K562 (cell line): ENCODE measurements around the gene MTMR12. TPM values are rescaled to one million over a fixed set of nuclear protein-coding genes. Genes with fewer than 3 reads are reported as not detected.

Experiments used
- DACH1 ChIP-seq: fragments of 450-650 bp; IDR thresholded peaks from 2 replicates; pipeline ENCODE4 v1.6.1; 2018; ENCODE audit not compliant: partially characterized antibody
- HDAC6 ChIP-seq: IDR thresholded peaks from 2 replicates; pipeline ENCODE4 v1.6.1; 2012; ENCODE audit warnings: low read depth, mild to moderate bottlenecking, control low read depth, inconsistent platforms, low read length, moderate library complexity
- TAF1 ChIP-seq: IDR thresholded peaks from 2 replicates; pipeline ENCODE4 v1.6.1; 2011; ENCODE audit warnings: mild to moderate bottlenecking, low read length, moderate library complexity; ENCODE audit not compliant: insufficient read depth, control insufficient read depth, severe bottlenecking; ENCODE audit errors: extremely low read depth
- TEAD2 ChIP-seq: fragments of 450-650 bp; IDR thresholded peaks from 2 replicates; pipeline ENCODE4 v1.6.1; 2016; ENCODE audit warnings: missing genetic modification characterization, control low read depth, missing compliant biosample characterization
- polyA plus RNA-seq, 8 experiments: library from polyadenylated mRNA; depleted of rRNA in 4 of 8; stranded (reverse) in 5 of 8; unstranded in 3 of 8; fragments of >200 nt; fragmentation: Nextera tagmentation in 2 of 8; fragmentation: Illumina TruSeq in 1 of 8; extraction: Ambion mirVana in 2 of 8; extraction: Trizol in 1 of 8; gene quantifications; 2 replicates each; pipeline versions ENCODE4 v1.2.1 to v1.2.3, GENCODE V29; 2011 to 2014; ENCODE audit warnings: inconsistent platforms in 1 of 8, missing spikeins in 1 of 8
- total RNA-seq, 7 experiments: library from RNA; depleted of rRNA in 6 of 7; stranded (reverse); fragments of >200 nt in 6 of 7; fragmentation: Illumina TruSeq in 2 of 7; extraction: Trizol in 2 of 7; gene quantifications; 2 replicates each; pipeline versions ENCODE4 v1.2.1 to v1.2.3, GENCODE V29; 2011 to 2021; ENCODE audit warnings: low replicate concordance in 1 of 7
- TF ChIP-seq, protein P1 (sequence below): sonication (generic); formaldehyde crosslinking; IDR thresholded peaks from 2 replicates; pipeline ENCODE4 v1.8.0; 2023; ENCODE audit warnings: mild to moderate bottlenecking, missing genetic modification reagents
- TF ChIP-seq, protein P2 (sequence below): fragments of 450-650 bp; IDR thresholded peaks from 2 replicates; pipeline ENCODE4 v1.6.1; 2018; ENCODE audit warnings: mild to moderate bottlenecking, low read depth; ENCODE audit not compliant: partially characterized antibody
- TF ChIP-seq, protein P3 (sequence below): sonication (generic); formaldehyde crosslinking; IDR thresholded peaks from 2 replicates; pipeline ENCODE4 v1.8.0; 2022; ENCODE audit warnings: mild to moderate bottlenecking, missing genetic modification reagents, borderline replicate concordance

The MTMR12 gene
- total and polyA plus RNA-seq, 9 of the 15 experiments (the other 6 are each of a cell fraction or from before 2014, with no cell fraction given) = 4.0 to 28.7 (median 17.1) TPM

DNA sequence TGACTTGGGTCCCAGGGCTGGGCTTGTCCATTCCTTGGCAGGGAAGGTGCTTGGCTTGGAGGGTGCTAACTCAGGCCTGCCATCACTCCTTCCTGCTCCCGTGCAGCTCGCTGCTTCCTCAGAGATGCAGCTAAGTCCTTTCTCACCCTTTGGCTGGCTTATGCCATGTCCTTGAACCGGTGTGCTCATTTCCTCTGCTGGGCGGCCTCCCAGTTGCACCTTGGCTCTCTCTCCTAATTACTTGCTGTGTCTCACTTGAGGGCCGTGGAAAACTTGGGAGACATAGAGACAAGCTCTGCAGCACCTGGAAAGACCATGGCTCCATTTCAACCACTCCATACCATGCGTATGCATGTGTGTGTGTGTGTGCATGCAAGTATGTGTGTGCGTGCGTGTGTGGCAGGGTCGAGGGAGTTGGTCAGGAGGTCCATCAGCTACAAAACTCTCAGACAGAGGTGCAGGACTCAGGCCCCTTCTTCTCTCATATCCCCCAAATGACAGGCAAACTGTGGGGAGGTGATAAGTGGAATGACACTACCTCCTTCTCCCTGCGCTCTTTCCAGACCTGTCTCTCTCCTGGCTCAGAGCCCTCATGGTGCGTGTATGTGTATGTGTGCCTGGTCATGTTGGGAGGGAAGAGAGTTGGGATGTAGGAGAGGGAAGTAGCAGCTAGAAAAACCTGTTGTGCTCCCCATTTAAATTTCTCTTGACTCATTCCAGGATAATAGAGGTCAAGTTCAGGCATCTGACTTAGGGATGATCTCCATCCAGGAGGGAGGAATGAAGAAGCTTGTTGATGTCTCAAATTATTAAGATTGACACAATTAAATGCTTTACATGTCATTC, 17.6 kb upstream of the MTMR12 start (continued):
- TF ChIP-seq, protein P1, sequence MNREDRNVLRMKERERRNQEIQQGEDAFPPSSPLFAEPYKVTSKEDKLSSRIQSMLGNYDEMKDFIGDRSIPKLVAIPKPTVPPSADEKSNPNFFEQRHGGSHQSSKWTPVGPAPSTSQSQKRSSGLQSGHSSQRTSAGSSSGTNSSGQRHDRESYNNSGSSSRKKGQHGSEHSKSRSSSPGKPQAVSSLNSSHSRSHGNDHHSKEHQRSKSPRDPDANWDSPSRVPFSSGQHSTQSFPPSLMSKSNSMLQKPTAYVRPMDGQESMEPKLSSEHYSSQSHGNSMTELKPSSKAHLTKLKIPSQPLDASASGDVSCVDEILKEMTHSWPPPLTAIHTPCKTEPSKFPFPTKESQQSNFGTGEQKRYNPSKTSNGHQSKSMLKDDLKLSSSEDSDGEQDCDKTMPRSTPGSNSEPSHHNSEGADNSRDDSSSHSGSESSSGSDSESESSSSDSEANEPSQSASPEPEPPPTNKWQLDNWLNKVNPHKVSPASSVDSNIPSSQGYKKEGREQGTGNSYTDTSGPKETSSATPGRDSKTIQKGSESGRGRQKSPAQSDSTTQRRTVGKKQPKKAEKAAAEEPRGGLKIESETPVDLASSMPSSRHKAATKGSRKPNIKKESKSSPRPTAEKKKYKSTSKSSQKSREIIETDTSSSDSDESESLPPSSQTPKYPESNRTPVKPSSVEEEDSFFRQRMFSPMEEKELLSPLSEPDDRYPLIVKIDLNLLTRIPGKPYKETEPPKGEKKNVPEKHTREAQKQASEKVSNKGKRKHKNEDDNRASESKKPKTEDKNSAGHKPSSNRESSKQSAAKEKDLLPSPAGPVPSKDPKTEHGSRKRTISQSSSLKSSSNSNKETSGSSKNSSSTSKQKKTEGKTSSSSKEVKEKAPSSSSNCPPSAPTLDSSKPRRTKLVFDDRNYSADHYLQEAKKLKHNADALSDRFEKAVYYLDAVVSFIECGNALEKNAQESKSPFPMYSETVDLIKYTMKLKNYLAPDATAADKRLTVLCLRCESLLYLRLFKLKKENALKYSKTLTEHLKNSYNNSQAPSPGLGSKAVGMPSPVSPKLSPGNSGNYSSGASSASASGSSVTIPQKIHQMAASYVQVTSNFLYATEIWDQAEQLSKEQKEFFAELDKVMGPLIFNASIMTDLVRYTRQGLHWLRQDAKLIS (CRISPR knock-in tag) = no peak
- TF ChIP-seq, protein P2, sequence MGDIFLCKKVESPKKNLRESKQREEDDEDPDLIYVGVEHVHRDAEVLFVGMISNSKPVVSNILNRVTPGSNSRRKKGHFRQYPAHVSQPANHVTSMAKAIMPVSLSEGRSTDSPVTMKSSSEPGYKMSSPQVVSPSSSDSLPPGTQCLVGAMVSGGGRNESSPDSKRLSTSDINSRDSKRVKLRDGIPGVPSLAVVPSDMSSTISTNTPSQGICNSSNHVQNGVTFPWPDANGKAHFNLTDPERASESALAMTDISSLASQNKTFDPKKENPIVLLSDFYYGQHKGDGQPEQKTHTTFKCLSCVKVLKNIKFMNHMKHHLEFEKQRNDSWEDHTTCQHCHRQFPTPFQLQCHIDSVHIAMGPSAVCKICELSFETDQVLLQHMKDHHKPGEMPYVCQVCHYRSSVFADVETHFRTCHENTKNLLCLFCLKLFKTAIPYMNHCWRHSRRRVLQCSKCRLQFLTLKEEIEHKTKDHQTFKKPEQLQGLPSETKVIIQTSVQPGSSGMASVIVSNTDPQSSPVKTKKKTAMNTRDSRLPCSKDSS = no peak
- TF ChIP-seq HDAC6 = no peak
- no peak for TF ChIP-seq DACH1
- no peak for TF ChIP-seq TAF1
- no peak for TF ChIP-seq TEAD2 (tag)
- TF ChIP-seq, protein P3, sequence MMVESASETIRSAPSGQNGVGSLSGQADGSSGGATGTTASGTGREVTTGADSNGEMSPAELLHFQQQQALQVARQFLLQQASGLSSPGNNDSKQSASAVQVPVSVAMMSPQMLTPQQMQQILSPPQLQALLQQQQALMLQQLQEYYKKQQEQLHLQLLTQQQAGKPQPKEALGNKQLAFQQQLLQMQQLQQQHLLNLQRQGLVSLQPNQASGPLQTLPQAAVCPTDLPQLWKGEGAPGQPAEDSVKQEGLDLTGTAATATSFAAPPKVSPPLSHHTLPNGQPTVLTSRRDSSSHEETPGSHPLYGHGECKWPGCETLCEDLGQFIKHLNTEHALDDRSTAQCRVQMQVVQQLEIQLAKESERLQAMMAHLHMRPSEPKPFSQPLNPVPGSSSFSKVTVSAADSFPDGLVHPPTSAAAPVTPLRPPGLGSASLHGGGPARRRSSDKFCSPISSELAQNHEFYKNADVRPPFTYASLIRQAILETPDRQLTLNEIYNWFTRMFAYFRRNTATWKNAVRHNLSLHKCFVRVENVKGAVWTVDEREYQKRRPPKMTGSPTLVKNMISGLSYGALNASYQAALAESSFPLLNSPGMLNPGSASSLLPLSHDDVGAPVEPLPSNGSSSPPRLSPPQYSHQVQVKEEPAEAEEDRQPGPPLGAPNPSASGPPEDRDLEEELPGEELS (CRISPR knock-in tag) = no peak
